ENCODE results near the gene CTRL. TPM values are rescaled to one million over a fixed set of nuclear protein-coding genes. Genes with fewer than 3 reads are reported as not detected.

CTRL gene
- polyA plus RNA-seq, 1 donor (not counting 4 experiments of a cell fraction or from before 2014, with no cell fraction given): 0.10 TPM

GRCh38 chr16:67897231-67897630, 34.4 kb downstream of the CTRL start:
- Histone ChIP-seq H3K9me3 (ENCODE audit: control insufficient read depth, low read depth, low read length) (no peaks in the 10 kb centered on the region), H3K4me3 (ENCODE audit: control insufficient read depth in 2 of 3, extremely low read depth in 1 of 3, insufficient read depth in 2 of 3, low read depth in 1 of 3, low read length in 3 of 3) (no peak overlapping the region), H3K27ac (ENCODE audit: control insufficient read depth, insufficient read depth, low read length) (no peak overlapping the region), H3K9me1 (ENCODE audit: control insufficient read depth, extremely low read depth, insufficient read depth, low read length) (no peaks in the 10 kb centered on the region), H3K9ac (ENCODE audit: control insufficient read depth, extremely low read depth, insufficient read depth, low read length) (no peak overlapping the region), H3K4me1 (ENCODE audit: control insufficient read depth, extremely low read depth, insufficient read depth, low read length) (peaks cover 13% of the 10 kb centered on the region), H4K20me1 (ENCODE audit: control insufficient read depth, extremely low read depth, insufficient read depth, low read length) (no peaks in the 10 kb centered on the region), H3K27me3 (ENCODE audit: control insufficient read depth, extremely low read depth, insufficient read depth, low read length) (no peaks in the 10 kb centered on the region), H2AFZ (ENCODE audit: control insufficient read depth, low read length) (no peak overlapping the region), H3K4me2 (ENCODE audit: control insufficient read depth, extremely low read depth, insufficient read depth, low read depth, low read length) (no peak overlapping the region), H3K36me3 (ENCODE audit: control insufficient read depth in 2 of 2, extremely low read depth in 1 of 2, insufficient read depth in 2 of 2, low read length in 2 of 2) (peaks cover 0 to 5% of the 10 kb centered on the region in 2 experiments), H3K79me2 (ENCODE audit: control insufficient read depth, insufficient read depth, low read length) (peaks cover 44% of the 10 kb centered on the region)
- no peak for FAIRE-seq
- dilution Hi-C loops (cut with MboI; ENCODE audit: extremely low pct_ligation_motif_present, low sequenced_read_pairs): no loop called here
- no peak for DNase-seq (ENCODE audit: low read depth, low spot score)
- TF ChIP-seq CTCF (optimal IDR thresholded peaks at IDR 0.05 in 1 of 3, IDR thresholded peaks at IDR 0.05 in 1 of 3, conservative IDR thresholded peaks at IDR 0.05 in 1 of 3; ENCODE audit: extremely low read depth in 1 of 3, insufficient read depth in 2 of 3, low read length in 3 of 3) (no peak), EZH2 (IDR thresholded peaks at IDR 0.05; ENCODE audit: low read length) (no peak)

GRCh38 chr16:67893743-67894399, 37.8 kb downstream of the CTRL start:
- Histone ChIP-seq H3K79me2 (ENCODE audit: control insufficient read depth, insufficient read depth, low read length) (peaks cover 36% of the 10 kb centered on the region), H4K20me1 (ENCODE audit: control insufficient read depth, extremely low read depth, insufficient read depth, low read length) (no peaks in the 10 kb centered on the region), H3K4me3 (ENCODE audit: control insufficient read depth in 2 of 3, extremely low read depth in 1 of 3, insufficient read depth in 2 of 3, low read depth in 1 of 3, low read length in 3 of 3) (peak overlapping the region; percentile 62 to 99 (median 66)), H3K36me3 (ENCODE audit: control insufficient read depth in 2 of 2, extremely low read depth in 1 of 2, insufficient read depth in 2 of 2, low read length in 2 of 2) (no peaks in the 10 kb centered on the region), H3K9me3 (ENCODE audit: control insufficient read depth, low read depth, low read length) (no peaks in the 10 kb centered on the region), H2AFZ (ENCODE audit: control insufficient read depth, low read length) (peak overlapping the region; percentile 84), H3K4me1 (ENCODE audit: control insufficient read depth, extremely low read depth, insufficient read depth, low read length) (peaks cover 14% of the 10 kb centered on the region), H3K4me2 (ENCODE audit: control insufficient read depth, extremely low read depth, insufficient read depth, low read depth, low read length) (peak overlapping the region; percentile 65), H3K9ac (ENCODE audit: control insufficient read depth, extremely low read depth, insufficient read depth, low read length) (peak overlapping the region; percentile 97), H3K27me3 (ENCODE audit: control insufficient read depth, extremely low read depth, insufficient read depth, low read length) (no peaks in the 10 kb centered on the region), H3K27ac (ENCODE audit: control insufficient read depth, insufficient read depth, low read length) (peak overlapping the region; percentile 94), H3K9me1 (ENCODE audit: control insufficient read depth, extremely low read depth, insufficient read depth, low read length) (no peaks in the 10 kb centered on the region)
- DNase-seq (ENCODE audit: low read depth, low spot score) (no peak), FAIRE-seq (no peak)
- TF ChIP-seq EZH2 (IDR thresholded peaks at IDR 0.05; ENCODE audit: low read length) (no peak), CTCF (optimal IDR thresholded peaks at IDR 0.05 in 1 of 3, IDR thresholded peaks at IDR 0.05 in 1 of 3, conservative IDR thresholded peaks at IDR 0.05 in 1 of 3; ENCODE audit: extremely low read depth in 1 of 3, insufficient read depth in 2 of 3, low read length in 3 of 3) (no peak)
- dilution Hi-C loops (cut with MboI; ENCODE audit: extremely low pct_ligation_motif_present, low sequenced_read_pairs): no loop called here
